Immature natural killer cell (primary cell): Measurements from ENCODE around the gene TBC1D22A. TPM values are rescaled to one million over a fixed set of nuclear protein-coding genes. Genes with fewer than 3 reads are reported as not detected.
A peak's percentile ranks its signal among the peaks of the same experiment; 100 is the strongest.

ENCODE experiments used
- DNase-seq, 3 donors: peaks; one replicate each; pipeline ENCODE4 v3.0.0; 2022; ENCODE audit warnings: mixed read lengths in 1 of 3
- H3K27ac Mint-ChIP-seq, 6 donors: one replicate each; pipeline ENCODE4 v1.8.0; 2020; ENCODE audit warnings: mixed read lengths in 6 of 6, mild to moderate bottlenecking in 5 of 6, inconsistent platforms in 4 of 6, moderate library complexity in 3 of 6
- H3K27me3 Mint-ChIP-seq, 3 donors: one replicate each; pipeline ENCODE4 v1.8.0; 2020 to 2021; ENCODE audit warnings: low read depth in 3 of 3, mild to moderate bottlenecking in 3 of 3, mixed read lengths in 3 of 3, moderate library complexity in 3 of 3, inconsistent platforms in 1 of 3
- H3K36me3 Mint-ChIP-seq, 3 donors: one replicate each; pipeline ENCODE4 v1.8.0; 2020; ENCODE audit warnings: mixed read lengths in 3 of 3, inconsistent platforms in 2 of 3, mild to moderate bottlenecking in 2 of 3
- H3K4me1 Mint-ChIP-seq, 2 donors: one replicate each; pipeline ENCODE4 v1.8.0; 2020; ENCODE audit warnings: inconsistent platforms in 2 of 2, mild to moderate bottlenecking in 2 of 2, mixed read lengths in 2 of 2, moderate library complexity in 1 of 2
- H3K4me3 Mint-ChIP-seq, 5 donors: one replicate each; pipeline ENCODE4 v1.8.0; 2020; ENCODE audit warnings: mild to moderate bottlenecking in 5 of 5, mixed read lengths in 5 of 5, inconsistent platforms in 3 of 5, moderate library complexity in 3 of 5
- H3K9me3 Mint-ChIP-seq, 6 donors: one replicate each; pipeline ENCODE4 v1.8.0; 2020; ENCODE audit warnings: mild to moderate bottlenecking in 6 of 6, mixed read lengths in 6 of 6, inconsistent platforms in 4 of 6, moderate library complexity in 3 of 6
- polyA plus RNA-seq, 3 donors: library from polyadenylated mRNA; unstranded; fragments of 300-500 nt; fragmentation: Illumina TruSeq; gene quantifications; one replicate each; pipeline ENCODE4 v1.2.3, GENCODE V29; 2021

TBC1D22A gene
- polyA plus RNA-seq, 3 donors from 2014 or later: 20.6 to 28.0 (median 24.0) TPM

DNA sequence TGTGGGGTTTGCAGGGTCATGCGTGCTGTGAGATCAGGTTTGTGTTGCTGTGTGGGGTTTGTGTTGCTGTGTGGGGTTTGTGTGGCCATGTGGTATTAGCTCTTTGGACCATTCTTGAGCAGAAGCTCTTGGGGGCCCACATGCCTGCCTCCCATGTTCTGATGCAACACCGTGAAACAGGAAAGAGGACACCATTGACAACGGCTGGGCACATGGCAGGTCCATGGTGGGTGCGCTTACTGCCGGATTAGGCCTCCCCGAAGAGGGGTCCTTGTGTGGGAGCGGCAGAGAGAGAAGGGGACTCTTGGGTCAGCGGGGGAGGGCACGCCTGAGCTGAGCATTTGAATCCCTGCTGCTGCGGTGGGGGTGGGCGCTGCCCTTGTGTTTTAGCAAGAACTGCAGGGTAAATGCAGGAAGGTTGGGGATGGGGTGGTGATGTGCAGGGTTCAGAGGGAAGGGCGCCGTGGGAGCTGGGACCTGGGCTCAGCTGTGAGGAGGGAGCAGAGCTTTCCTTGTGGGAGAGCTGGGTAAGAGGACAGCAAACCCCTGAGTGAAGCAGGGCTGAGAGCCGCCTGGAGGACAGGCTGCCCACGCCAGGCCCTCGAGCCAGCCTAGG lies 361.5 kb downstream of the TBC1D22A start:
- DNase-seq: no peak
- H3K27me3 Mint-ChIP-seq: peaks cover 0 to 1% (median 0%) of the 10 kb centered on the region in 3 donors
- H3K27ac Mint-ChIP-seq: peak overlapping the region in 4 of 6 donors; percentile 8 to 41 (median 32)
- peaks cover 4 to 9% of the 10 kb centered on the region in 2 donors for H3K4me1 Mint-ChIP-seq
- peaks cover 0 to 2% (median 0%) of the 10 kb centered on the region in 3 donors for H3K36me3 Mint-ChIP-seq
- no peak overlapping the region for H3K4me3 Mint-ChIP-seq
- H3K9me3 Mint-ChIP-seq: no peaks in the 10 kb centered on the region

DNA sequence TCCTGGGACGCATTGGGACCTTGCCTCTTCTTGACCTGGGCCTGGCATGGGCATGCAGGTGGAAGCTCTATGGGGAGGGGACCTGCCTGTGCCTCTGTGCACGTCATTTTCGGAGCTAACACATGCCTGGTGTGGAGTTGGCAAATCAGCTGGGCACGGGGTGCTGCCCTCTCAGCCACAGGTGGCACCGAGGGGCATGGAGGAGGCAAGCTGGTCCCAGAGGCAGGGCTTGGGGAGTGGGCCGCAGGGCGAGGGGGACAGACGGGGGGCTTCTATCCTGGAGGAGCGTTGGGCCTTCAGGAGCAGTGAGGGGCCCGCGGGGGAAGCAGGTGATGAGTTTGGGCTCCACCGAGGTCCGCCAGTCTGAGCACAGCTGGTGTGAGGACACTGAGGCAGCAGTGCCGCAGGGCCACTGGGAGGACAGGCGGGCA lies 362.0 kb downstream of the TBC1D22A start:
- no peak overlapping the region for H3K4me3 Mint-ChIP-seq
- peaks cover 4 to 9% of the 10 kb centered on the region in 2 donors for H3K4me1 Mint-ChIP-seq
- peaks cover 0 to 1% (median 0%) of the 10 kb centered on the region in 3 donors for H3K27me3 Mint-ChIP-seq
- no peak overlapping the region for H3K27ac Mint-ChIP-seq
- no peak for DNase-seq
- no peaks in the 10 kb centered on the region for H3K9me3 Mint-ChIP-seq
- H3K36me3 Mint-ChIP-seq: peaks cover 0 to 4% (median 0%) of the 10 kb centered on the region in 3 donors

DNA sequence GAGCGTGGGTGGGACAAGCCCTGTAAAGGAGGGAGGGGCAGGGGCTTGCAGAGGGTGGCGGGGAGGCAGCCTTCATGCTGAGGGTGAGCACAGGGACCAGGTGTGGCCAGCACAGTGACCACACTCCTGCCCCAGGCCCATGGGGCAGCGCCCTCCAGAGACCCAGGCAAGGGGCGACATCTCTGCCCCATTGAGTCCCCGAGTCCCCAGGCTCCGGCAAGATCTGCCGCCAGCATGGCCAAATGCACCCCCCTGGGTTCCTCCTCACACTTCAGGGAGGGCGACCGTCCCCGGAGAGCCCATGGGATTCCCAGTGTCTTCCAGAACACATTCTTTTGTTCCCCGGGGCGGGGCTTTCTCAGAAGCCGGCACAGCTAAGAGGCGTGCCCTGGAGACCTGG lies 362.5 kb downstream of the TBC1D22A start:
- Mint-ChIP-seq H3K9me3 (no peaks in the 10 kb centered on the region), H3K4me3 (no peak overlapping the region), H3K36me3 (peaks cover 0 to 4% (median 0%) of the 10 kb centered on the region in 3 donors), H3K4me1 (peaks cover 4 to 12% of the 10 kb centered on the region in 2 donors), H3K27ac (no peak overlapping the region), H3K27me3 (peaks cover 0 to 1% (median 0%) of the 10 kb centered on the region in 3 donors)
- DNase-seq: no peak

DNA sequence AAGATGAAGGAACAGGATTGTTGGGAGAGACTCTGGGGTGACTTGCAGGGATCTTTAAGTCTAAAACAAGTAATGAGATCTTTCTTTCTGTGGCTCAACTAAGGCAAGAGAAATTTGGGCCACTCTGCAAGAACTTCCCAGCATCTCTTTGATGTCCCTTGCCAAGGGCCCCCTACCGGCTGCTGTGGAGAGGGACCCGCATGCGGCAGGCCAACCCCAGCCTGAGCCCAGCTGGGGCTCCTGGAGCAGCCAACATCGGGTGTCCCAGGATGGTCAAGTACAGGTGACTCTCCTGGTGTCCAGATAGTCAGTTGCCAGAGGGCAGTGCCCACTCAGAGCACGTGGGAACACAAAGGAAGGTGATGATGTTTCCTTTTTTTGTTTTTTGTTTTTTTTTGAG lies 363.2 kb downstream of the TBC1D22A start:
- peaks cover 0 to 1% (median 0%) of the 10 kb centered on the region in 3 donors for H3K27me3 Mint-ChIP-seq
- no peaks in the 10 kb centered on the region for H3K9me3 Mint-ChIP-seq
- peaks cover 8 to 16% of the 10 kb centered on the region in 2 donors for H3K4me1 Mint-ChIP-seq
- peaks cover 0 to 4% (median 0%) of the 10 kb centered on the region in 3 donors for H3K36me3 Mint-ChIP-seq
- H3K27ac Mint-ChIP-seq: peak overlapping the region in 4 of 6 donors; percentile 13 to 34 (median 19)
- DNase-seq: no peak
- H3K4me3 Mint-ChIP-seq: no peak overlapping the region

DNA sequence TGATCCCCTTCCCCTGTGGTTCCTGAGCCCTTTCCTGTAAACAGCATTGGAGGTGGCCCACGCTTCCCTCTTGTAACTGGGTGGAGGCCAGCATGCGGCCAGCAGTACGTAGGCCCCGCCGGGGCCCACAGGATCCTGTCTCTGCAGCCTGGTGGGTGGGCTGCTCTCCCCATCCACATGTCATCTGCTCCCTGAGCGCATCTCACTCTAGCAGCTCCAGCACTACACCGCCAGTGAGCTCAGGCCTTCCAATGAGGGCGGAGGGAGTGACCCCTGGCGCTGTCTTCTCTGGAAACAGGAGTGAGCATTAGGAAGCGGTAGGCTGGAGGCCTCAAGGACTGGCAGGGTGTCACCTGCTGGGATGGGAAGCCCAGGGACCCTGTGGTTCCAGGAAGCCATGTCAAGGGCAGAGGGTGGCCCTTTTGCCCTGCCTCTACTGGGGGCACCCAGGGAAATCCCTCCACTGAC lies 363.9 kb downstream of the TBC1D22A start:
- Mint-ChIP-seq H3K4me3 (no peak overlapping the region), H3K9me3 (no peaks in the 10 kb centered on the region), H3K27ac (no peak overlapping the region), H3K36me3 (peaks cover 0 to 4% (median 0%) of the 10 kb centered on the region in 3 donors), H3K27me3 (peaks cover 0 to 1% (median 0%) of the 10 kb centered on the region in 3 donors), H3K4me1 (peaks cover 10 to 18% of the 10 kb centered on the region in 2 donors)
- no peak for DNase-seq

DNA sequence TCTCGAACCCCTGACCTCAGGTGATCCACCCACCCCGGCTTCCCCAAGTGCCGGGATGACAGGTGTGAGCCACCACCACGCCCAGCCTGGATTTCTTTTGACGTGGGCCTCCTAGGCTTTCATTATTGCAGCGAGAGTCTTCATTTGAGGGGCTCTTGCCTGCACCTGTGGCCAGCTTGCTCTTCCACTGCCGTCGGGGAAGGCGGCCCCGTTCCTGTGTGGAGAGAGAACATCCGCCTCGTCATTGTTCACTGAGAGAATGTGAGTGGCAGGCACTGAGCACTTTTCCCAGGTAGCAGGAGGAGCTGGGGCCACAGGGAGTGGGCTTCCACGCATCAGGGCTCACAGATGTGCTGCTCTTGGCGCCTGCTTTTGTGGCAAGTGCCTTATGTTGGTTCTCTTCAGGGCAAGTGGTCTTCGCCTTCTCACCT lies 365.0 kb downstream of the TBC1D22A start:
- Mint-ChIP-seq H3K36me3 (peaks cover 0 to 4% (median 0%) of the 10 kb centered on the region in 3 donors), H3K9me3 (no peaks in the 10 kb centered on the region), H3K4me1 (peaks cover 10 to 18% of the 10 kb centered on the region in 2 donors), H3K27ac (no peak overlapping the region), H3K4me3 (no peak overlapping the region), H3K27me3 (peaks cover 0 to 2% (median 1%) of the 10 kb centered on the region in 3 donors)
- DNase-seq: no peak

DNA sequence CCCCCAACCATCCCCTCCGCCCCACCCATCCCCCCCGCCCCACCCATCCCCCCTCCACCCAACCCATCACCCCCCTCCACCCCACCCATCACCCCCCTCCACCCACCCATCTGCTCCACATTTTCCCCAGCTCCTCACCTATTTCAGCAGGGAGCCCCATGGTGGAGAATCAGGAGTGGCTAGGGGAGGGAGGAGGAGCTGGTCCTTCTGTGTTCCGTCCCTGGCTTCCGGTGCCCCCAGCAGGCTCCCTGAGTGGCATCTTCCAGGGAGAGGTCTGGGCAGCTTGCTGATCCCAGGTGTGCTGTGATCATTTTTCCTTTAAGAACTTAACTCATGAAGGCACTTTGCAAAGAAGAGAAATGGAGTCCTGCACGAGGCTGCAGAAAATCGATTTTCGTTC lies 365.8 kb downstream of the TBC1D22A start:
- peaks cover 0 to 2% (median 1%) of the 10 kb centered on the region in 3 donors for H3K27me3 Mint-ChIP-seq
- peaks cover 10 to 18% of the 10 kb centered on the region in 2 donors for H3K4me1 Mint-ChIP-seq
- no peak overlapping the region for H3K4me3 Mint-ChIP-seq
- no peak for DNase-seq
- H3K9me3 Mint-ChIP-seq: no peaks in the 10 kb centered on the region
- H3K36me3 Mint-ChIP-seq: peaks cover 0 to 4% (median 0%) of the 10 kb centered on the region in 3 donors
- H3K27ac Mint-ChIP-seq: no peak overlapping the region

DNA sequence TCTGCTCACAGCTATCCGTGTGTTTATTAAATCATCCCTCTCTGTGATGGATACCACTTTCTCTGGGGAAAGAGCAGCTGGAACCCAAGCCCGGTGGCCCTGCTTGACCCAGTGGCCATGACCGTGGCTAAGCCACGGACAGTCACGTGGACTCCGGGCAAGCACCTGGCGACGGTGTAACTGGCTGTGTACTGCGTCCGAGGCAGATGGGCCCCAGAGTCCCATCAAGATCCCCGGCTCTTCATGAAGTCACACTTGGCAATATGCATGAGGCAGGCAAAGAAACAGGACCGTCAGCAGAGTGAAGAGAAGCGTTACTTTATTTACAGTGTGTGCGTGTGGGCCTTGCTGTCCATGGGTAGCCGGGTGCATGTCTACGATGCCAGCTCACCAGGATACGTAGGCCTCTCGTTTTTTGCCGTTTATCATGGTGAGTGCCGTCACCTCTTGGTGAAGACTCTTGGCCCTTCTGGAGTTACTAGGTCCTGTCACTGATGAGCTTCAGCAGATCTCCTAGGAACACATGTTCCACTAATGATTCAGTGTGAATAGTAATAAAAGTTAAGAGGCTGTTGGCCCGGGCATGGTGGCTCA lies 366.3 kb downstream of the TBC1D22A start:
- no peak overlapping the region for H3K4me3 Mint-ChIP-seq
- peaks cover 0 to 4% (median 0%) of the 10 kb centered on the region in 3 donors for H3K36me3 Mint-ChIP-seq
- peaks cover 0 to 2% (median 1%) of the 10 kb centered on the region in 3 donors for H3K27me3 Mint-ChIP-seq
- H3K4me1 Mint-ChIP-seq: peaks cover 6 to 18% of the 10 kb centered on the region in 2 donors
- H3K27ac Mint-ChIP-seq: no peak overlapping the region
- no peak for DNase-seq
- no peaks in the 10 kb centered on the region for H3K9me3 Mint-ChIP-seq

DNA sequence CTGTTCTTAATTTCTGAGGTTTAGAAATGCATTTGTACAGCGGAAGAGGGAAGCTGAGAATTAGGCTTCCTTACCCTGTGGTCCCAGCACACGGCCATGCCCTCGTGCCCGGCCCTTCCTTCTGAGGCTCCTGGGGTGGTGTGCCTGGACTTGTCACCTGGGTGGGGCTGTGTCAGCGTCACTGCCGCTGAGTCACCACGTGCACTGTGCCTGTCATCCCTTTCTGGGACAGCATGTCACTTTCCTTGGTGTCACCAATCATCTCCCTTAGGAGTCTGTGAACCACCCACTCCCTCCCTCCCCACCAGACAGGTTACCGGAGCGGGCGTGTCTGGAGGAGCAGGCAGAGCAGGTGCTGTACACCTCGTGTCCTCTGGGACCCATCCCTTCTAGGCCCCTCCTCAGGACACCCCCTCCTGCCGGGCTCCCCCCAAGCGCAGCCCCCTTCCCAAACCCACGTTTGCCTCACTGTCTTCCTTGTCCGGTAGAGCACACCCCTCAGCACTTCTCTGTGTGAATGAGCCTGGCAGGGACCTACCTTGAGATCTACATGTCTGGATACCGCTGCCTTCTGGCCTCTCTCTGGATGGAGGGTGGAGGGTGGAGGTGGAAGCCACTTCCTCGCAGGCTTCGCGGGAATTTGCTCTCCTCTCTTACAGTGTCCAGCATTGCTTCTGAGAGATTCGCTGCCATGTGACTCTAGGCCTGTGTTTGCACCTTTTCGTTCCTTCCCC lies 367.6 kb downstream of the TBC1D22A start:
- no peak overlapping the region for H3K4me3 Mint-ChIP-seq
- peaks cover 0 to 4% (median 0%) of the 10 kb centered on the region in 3 donors for H3K36me3 Mint-ChIP-seq
- no peaks in the 10 kb centered on the region for H3K9me3 Mint-ChIP-seq
- peaks cover 6 to 18% of the 10 kb centered on the region in 2 donors for H3K4me1 Mint-ChIP-seq
- H3K27me3 Mint-ChIP-seq: peaks cover 0 to 2% (median 2%) of the 10 kb centered on the region in 3 donors
- H3K27ac Mint-ChIP-seq: peak overlapping the region in 3 of 6 donors; percentile 22 to 69 (median 43)
- DNase-seq: no peak

DNA sequence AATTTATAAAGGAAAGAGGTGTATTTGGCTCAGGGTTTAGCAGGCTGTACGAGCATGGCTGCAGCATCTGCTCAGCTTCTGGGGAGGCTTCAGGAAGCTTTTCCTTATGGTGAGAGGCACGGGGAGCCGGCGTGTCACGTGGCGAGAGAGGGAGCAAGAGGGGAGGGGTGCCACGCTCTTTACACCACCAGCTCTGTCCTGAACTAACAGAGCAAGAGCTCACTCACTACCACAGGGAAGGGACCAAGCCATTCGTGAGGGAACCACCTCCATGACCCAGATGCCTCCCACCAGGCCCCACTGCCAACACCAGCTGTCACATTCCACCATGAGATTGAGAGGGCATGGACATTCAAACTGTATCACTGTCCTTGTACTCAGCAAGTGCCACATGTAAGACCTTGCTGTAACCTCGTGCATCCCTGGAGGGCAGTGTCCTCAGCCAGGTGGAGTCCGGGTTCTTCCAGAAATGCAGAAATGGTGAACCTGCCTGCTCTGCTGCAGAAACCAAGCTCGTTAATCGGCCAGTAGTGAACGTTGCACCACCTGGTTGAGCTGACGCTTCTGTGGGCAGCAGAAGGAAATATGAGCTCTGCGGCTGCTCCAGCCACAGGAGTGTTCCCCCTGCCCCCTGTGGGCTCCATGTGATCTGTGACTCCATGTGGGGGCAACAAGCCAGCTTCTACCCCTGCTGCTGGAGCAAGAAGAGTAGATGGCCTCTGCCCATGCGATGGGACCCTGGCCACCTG lies 368.6 kb downstream of the TBC1D22A start:
- no peak for DNase-seq
- Mint-ChIP-seq H3K27me3 (peaks cover 0 to 3% (median 2%) of the 10 kb centered on the region in 3 donors), H3K27ac (no peak overlapping the region), H3K4me1 (peaks cover 6 to 15% of the 10 kb centered on the region in 2 donors), H3K4me3 (no peak overlapping the region), H3K36me3 (peaks cover 0 to 4% (median 0%) of the 10 kb centered on the region in 3 donors), H3K9me3 (no peaks in the 10 kb centered on the region)

DNA sequence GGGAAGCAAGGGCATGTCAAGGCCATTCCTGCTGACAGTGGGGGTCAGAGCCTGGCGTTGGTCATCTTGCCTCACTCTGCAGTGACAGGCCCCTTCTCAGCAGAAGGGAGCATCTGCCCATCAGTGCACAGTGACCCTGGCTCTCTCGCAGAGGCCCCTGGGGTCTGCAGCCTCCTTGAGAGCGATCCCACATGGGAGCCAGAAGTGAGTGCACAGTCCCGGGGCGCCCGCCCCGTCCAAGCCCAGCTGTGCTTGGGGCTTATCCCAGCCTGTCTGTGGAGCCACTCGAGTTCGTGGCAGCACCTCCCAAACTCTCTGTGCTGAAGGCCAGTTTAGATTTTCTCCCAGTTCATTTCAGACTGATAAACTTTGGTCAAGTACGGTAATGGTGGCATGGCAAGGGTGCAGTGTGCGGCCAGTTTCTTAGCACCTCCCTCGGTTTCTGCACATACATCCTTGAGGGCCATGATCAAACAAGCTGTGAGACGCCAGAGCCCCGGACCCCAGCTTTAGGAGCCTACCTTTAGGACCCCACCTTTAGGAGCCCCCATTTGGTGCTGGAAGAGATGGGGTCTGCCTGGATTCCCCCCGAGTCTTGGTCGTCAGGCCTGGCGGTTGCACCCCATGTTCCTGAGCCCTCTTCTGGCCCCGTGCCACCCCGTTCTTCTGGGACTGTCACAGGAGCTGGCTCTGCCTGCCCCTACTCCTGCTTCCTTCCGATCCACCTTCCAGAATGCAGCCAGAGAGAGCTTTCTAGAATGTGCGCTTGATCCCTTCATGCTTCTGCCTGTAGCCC lies 369.4 kb downstream of the TBC1D22A start:
- peaks cover 6 to 12% of the 10 kb centered on the region in 2 donors for H3K4me1 Mint-ChIP-seq
- no peak overlapping the region for H3K4me3 Mint-ChIP-seq

DNA sequence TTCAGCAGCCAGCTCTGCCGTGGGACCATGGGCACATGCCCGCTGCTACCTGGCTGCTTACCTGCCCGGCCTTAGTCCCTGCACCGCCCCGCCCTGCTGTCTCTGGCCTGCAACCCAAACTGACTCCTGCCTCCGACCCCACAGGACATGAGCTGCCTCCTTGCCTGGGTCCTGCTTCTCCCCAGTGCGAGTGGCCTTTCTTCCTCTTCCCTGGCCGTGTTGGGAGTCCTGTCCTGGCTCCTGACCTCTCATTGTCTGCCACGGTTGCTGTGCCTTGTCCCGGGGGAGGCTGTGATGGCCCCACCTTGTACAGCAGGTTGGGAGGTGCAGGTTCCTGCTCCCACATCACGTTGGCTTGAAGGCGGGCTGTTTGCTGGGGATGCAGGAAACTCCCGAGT lies 370.0 kb downstream of the TBC1D22A start:
- H3K4me1 Mint-ChIP-seq: peaks cover 6 to 11% of the 10 kb centered on the region in 2 donors
- H3K9me3 Mint-ChIP-seq: no peaks in the 10 kb centered on the region
- DNase-seq: no peak
- peaks cover 2 to 4% (median 3%) of the 10 kb centered on the region in 3 donors for H3K27me3 Mint-ChIP-seq
- peaks cover 0 to 4% (median 0%) of the 10 kb centered on the region in 3 donors for H3K36me3 Mint-ChIP-seq
- H3K4me3 Mint-ChIP-seq: no peak overlapping the region
- H3K27ac Mint-ChIP-seq: no peak overlapping the region

More for the DNA sequence above, 369.4 kb downstream of the TBC1D22A start:
- H3K27me3 Mint-ChIP-seq: peaks cover 0 to 3% (median 3%) of the 10 kb centered on the region in 3 donors
- H3K9me3 Mint-ChIP-seq: no peaks in the 10 kb centered on the region
- no peak overlapping the region for H3K27ac Mint-ChIP-seq
- peaks cover 0 to 4% (median 0%) of the 10 kb centered on the region in 3 donors for H3K36me3 Mint-ChIP-seq
- no peak for DNase-seq
